Measurements from ENCODE around the gene GALNT10. TPM values are rescaled to one million over a fixed set of nuclear protein-coding genes. Genes with fewer than 3 reads are reported as not detected.

Gene GALNT10
- total RNA-seq: 16.2 and 18.3 TPM in 2 replicates
- 35.8 and 48.5 TPM in 2 replicates for polyA plus RNA-seq
- polyA plus RNA-seq (2012): 37.1 and 37.9 TPM in 2 replicates
- 51.9 and 108 TPM in 2 replicates for polyA minus RNA-seq (ENCODE audit: low replicate concordance)

DNA sequence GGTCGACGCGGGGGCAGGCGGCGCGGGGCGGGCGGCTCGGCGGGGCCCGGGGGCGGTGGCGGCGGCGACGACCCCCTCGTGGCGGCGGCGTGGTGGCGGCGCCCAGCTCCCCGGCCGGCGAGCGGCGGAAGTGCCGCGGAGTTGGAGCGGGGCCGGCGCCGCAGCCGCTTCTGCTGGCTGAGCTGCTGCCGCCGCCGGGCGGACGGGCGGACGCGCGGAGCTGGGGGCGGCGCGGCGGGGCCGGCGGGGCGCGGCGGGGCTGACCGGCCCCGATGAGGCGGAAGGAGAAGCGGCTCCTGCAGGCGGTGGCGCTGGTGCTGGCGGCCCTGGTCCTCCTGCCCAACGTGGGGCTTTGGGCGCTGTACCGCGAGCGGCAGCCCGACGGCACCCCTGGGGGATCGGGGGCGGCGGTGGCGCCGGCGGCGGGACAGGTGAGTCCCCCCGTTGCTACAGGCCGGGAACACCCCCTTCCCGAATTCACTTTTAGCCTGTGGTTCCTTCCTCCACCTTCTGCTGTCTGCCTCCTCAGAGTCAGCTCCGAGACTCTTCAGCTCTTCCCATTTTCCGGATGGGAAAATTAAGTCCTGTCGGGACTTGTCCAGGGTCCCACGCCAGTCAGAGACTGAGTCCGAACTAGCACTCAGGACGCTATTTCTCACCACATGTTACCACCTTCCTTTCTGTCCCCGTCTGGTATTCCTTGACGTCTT lies at the start of gene GALNT10:
Gene GALNT10 (plus strand): TSS at position 139 of the 710 bp plus-strand sequence. CDS start 134 bp downstream, at position 273.
- H3K27ac ChIP-seq (ENCODE audit: insufficient read depth, low read length): peak within 1 kb of the TSS; percentile 11
- no peak for TF ChIP-seq EZH2 (IDR thresholded peaks at IDR 0.05; ENCODE audit: low read length, missing control alignments)
- no peak for TF ChIP-seq CTCF (conservative IDR thresholded peaks at IDR 0.05 in 1 of 2, IDR thresholded peaks at IDR 0.05 in 1 of 2; ENCODE audit: low read depth in 1 of 2, low read length in 2 of 2)
- H3K9me3 ChIP-seq (ENCODE audit: control insufficient read depth, insufficient read depth, low read depth, low read length): no peaks in the 10 kb centered on the region
- H3K79me2 ChIP-seq (ENCODE audit: control insufficient read depth, insufficient read depth, low read length): peaks cover 4% of the 10 kb centered on the region
- H3K27me3 ChIP-seq (ENCODE audit: control insufficient read depth, insufficient read depth, low read length): no peaks in the 10 kb centered on the region
- peak; percentile 67 to 71 for DNase-seq (ENCODE audit: low read depth in 2 of 2)
- peak within 1 kb of the TSS; percentile 76 to 90 (median 82) for H3K4me3 ChIP-seq (replicated peaks in 1 of 4; ENCODE audit: control extremely low read depth in 1 of 4, insufficient read depth in 1 of 4, low read depth in 3 of 4, low read length in 4 of 4)
- H3K4me2 ChIP-seq (ENCODE audit: extremely low read depth, insufficient read depth, low read length): peak within 1 kb of the TSS; percentile 92
- H3K36me3 ChIP-seq (ENCODE audit: control insufficient read depth, insufficient read depth, low read length): no peaks in the 10 kb centered on the region
- peaks cover 3% of the 10 kb centered on the region for H3K4me1 ChIP-seq (ENCODE audit: control insufficient read depth, extremely low read depth, insufficient read depth, low read length)
- H3K9ac ChIP-seq (ENCODE audit: insufficient read depth, low read length): peak within 1 kb of the TSS; percentile 77
- peak within 1 kb of the TSS; percentile 87 for H2AFZ ChIP-seq (ENCODE audit: low read length)
- H4K20me1 ChIP-seq (ENCODE audit: control insufficient read depth, extremely low read depth, insufficient read depth, low read length): no peaks in the 10 kb centered on the region

DNA sequence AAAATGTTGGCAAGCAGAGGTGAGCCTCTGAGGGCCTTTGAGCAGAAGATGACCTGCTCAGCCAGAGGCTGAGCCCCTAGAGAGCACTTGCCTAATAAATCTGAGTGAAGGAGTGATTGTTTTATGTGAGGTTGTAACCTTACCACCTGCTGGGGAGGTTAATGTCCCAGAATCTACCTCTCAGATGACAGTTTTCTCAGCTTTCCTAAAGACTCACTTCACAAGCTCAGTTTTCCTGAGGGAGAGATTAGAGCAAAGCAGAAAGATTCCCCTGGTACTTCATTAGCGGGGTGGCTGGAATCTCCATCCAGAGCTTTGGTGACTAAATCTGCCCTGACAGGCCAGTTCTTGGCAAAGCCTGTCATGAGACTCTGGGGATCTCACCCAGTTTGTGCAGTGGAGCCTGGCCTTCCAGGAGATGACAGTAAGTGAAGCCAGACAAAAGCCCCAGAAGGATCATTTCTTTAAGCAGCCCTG lies 48.8 kb upstream of the GALNT10 start:
- no peak overlapping the region for H3K4me3 ChIP-seq (replicated peaks in 1 of 4; ENCODE audit: control extremely low read depth in 1 of 4, insufficient read depth in 1 of 4, low read depth in 3 of 4, low read length in 4 of 4)
- H3K9ac ChIP-seq (ENCODE audit: insufficient read depth, low read length): no peak overlapping the region
- no peaks in the 10 kb centered on the region for H3K9me3 ChIP-seq (ENCODE audit: control insufficient read depth, insufficient read depth, low read depth, low read length)
- no peaks in the 10 kb centered on the region for H3K79me2 ChIP-seq (ENCODE audit: control insufficient read depth, insufficient read depth, low read length)
- no peaks in the 10 kb centered on the region for H3K27me3 ChIP-seq (ENCODE audit: control insufficient read depth, insufficient read depth, low read length)
- H4K20me1 ChIP-seq (ENCODE audit: control insufficient read depth, extremely low read depth, insufficient read depth, low read length): no peaks in the 10 kb centered on the region
- H3K4me2 ChIP-seq (ENCODE audit: extremely low read depth, insufficient read depth, low read length): no peak overlapping the region
- H2AFZ ChIP-seq (ENCODE audit: low read length): no peak overlapping the region
- DNase-seq (ENCODE audit: low read depth in 2 of 2): no peak
- no peaks in the 10 kb centered on the region for H3K4me1 ChIP-seq (ENCODE audit: control insufficient read depth, extremely low read depth, insufficient read depth, low read length)
- H3K27ac ChIP-seq (ENCODE audit: insufficient read depth, low read length): no peak overlapping the region
- no peaks in the 10 kb centered on the region for H3K36me3 ChIP-seq (ENCODE audit: control insufficient read depth, insufficient read depth, low read length)
- TF ChIP-seq CTCF (conservative IDR thresholded peaks at IDR 0.05 in 1 of 2, IDR thresholded peaks at IDR 0.05 in 1 of 2; ENCODE audit: low read depth in 1 of 2, low read length in 2 of 2) (no peak), EZH2 (IDR thresholded peaks at IDR 0.05; ENCODE audit: low read length, missing control alignments) (no peak)

DNA sequence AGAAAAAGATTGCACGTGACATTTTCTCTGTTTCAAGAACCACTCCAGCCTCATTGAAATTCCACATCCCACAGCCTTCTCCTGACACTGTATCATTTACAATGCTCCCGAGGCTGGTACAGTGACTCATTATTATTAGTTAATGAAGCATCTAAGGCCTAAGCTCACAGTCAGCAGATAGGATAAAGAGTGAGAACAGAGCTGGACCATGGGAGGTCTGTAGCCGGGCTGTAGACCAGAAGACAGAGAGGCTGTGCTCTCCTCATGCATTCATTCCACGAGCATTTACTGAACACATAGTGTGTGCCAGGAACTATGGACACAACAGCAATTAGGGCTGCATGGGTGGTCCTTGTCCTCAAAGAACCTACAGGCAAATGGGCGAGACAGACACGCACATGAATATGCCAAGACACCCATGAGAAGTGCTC lies 47.3 kb upstream of the GALNT10 start:
- Histone ChIP-seq H3K4me2 (ENCODE audit: extremely low read depth, insufficient read depth, low read length) (no peak overlapping the region), H3K27ac (ENCODE audit: insufficient read depth, low read length) (no peak overlapping the region), H2AFZ (ENCODE audit: low read length) (no peak overlapping the region), H3K27me3 (ENCODE audit: control insufficient read depth, insufficient read depth, low read length) (no peaks in the 10 kb centered on the region), H3K4me1 (ENCODE audit: control insufficient read depth, extremely low read depth, insufficient read depth, low read length) (no peaks in the 10 kb centered on the region), H3K4me3 (replicated peaks in 1 of 4; ENCODE audit: control extremely low read depth in 1 of 4, insufficient read depth in 1 of 4, low read depth in 3 of 4, low read length in 4 of 4) (no peak overlapping the region), H3K9me3 (ENCODE audit: control insufficient read depth, insufficient read depth, low read depth, low read length) (no peaks in the 10 kb centered on the region), H3K79me2 (ENCODE audit: control insufficient read depth, insufficient read depth, low read length) (no peaks in the 10 kb centered on the region), H3K9ac (ENCODE audit: insufficient read depth, low read length) (no peak overlapping the region), H4K20me1 (ENCODE audit: control insufficient read depth, extremely low read depth, insufficient read depth, low read length) (no peaks in the 10 kb centered on the region), H3K36me3 (ENCODE audit: control insufficient read depth, insufficient read depth, low read length) (no peaks in the 10 kb centered on the region)
- DNase-seq (ENCODE audit: low read depth in 2 of 2): peak in 1 of 2 donors; percentile 7
- TF ChIP-seq EZH2 (IDR thresholded peaks at IDR 0.05; ENCODE audit: low read length, missing control alignments): no peak
- no peak for TF ChIP-seq CTCF (conservative IDR thresholded peaks at IDR 0.05 in 1 of 2, IDR thresholded peaks at IDR 0.05 in 1 of 2; ENCODE audit: low read depth in 1 of 2, low read length in 2 of 2)

All from fibroblast of lung (primary cell).